CD4-positive, alpha-beta T cell treated with Interleukin-17A for 4 hours (primary cell): ENCODE results near the gene THPO.

ENCODE experiments used
- DNase-seq: peaks from one replicate; pipeline ENCODE4 v3.0.0-alpha.2; 2020; ENCODE audit warnings: mixed read lengths

Gene THPO

GRCh38 chr3:184328516-184328915 lies 49.5 kb downstream of the THPO start:
- no peak for DNase-seq

- no peak for DNase-seq
Observed at GRCh38 chr3:184327171-184327570, 50.8 kb downstream of the THPO start.

- DNase-seq: no peak
Observed at GRCh38 chr3:184325715-184326369, 52.2 kb downstream of the THPO start.

GRCh38 chr3:184325269-184325668 lies 52.7 kb downstream of the THPO start:
- DNase-seq: no peak

- DNase-seq: no peak
Observed at GRCh38 chr3:184323696-184324095, 54.3 kb downstream of the THPO start.

GRCh38 chr3:184322731-184323487 lies 55.1 kb downstream of the THPO start:
- no peak for DNase-seq
